Gastroesophageal sphincter (tissue), 4 donors: ENCODE data around the gene TBC1D5. TPM values are rescaled to one million over a fixed set of nuclear protein-coding genes. Genes with fewer than 3 reads are reported as not detected.
"Not testable (repeated sequence)": the region's sequence is repeated elsewhere in the genome, so short reads cannot be mapped to it uniquely, and the experiment has no call there.

Experiments used
- ATAC-seq: fragments of 150-250 bp; one replicate; pipeline ENCODE4 v1.9.1; 2016; ENCODE audit warnings: mild to moderate bottlenecking, moderate library complexity
- H3K27ac ChIP-seq, 4 donors: fragments of 200-600 bp; sonication (generic) in 3 of 4; 1 replicate in 3 of 4; 2 replicates in 1 of 4; pipeline ENCODE4 v1.5.1; 2016 to 2019
- H3K27me3 ChIP-seq: fragments of 200-600 bp; sonication (generic); one replicate; pipeline ENCODE4 v1.5.1; 2019
- H3K36me3 ChIP-seq, 2 donors: fragments of 200-600 bp; sonication (generic); one replicate each; pipeline ENCODE4 v1.5.1; 2019; ENCODE audit warnings: control low read depth in 1 of 2
- H3K4me1 ChIP-seq, 3 donors: fragments of 200-600 bp; sonication (generic); 1 replicate in 2 of 3; 2 replicates in 1 of 3; pipeline ENCODE4 v1.5.1; 2016 to 2019; ENCODE audit warnings: control low read depth in 2 of 3
- H3K4me3 ChIP-seq, 2 donors: fragments of 200-600 bp; sonication (generic); one replicate each; pipeline ENCODE4 v1.5.1; 2019; ENCODE audit warnings: mild to moderate bottlenecking in 1 of 2, moderate library complexity in 1 of 2
- H3K9me3 ChIP-seq, 3 donors: fragments of 200-600 bp; sonication (generic); one replicate each; pipeline ENCODE4 v1.5.1; 2017 to 2019; ENCODE audit warnings: control low read depth in 2 of 3
- EP300 ChIP-seq: sonication (generic); formaldehyde crosslinking; IDR thresholded peaks from one replicate; pipeline ENCODE4 v1.6.1; 2017; ENCODE audit warnings: antibody characterized with exemption, mild to moderate bottlenecking
- POLR2A ChIP-seq, 2 donors: fragments of 450-650 bp; IDR thresholded peaks; one replicate each; pipeline ENCODE4 v1.6.1; 2017; ENCODE audit warnings: antibody characterized with exemption in 2 of 2, mild to moderate bottlenecking in 2 of 2, moderate library complexity in 1 of 2
- POLR2AphosphoS5 ChIP-seq: sonication (generic); formaldehyde crosslinking; IDR thresholded peaks from one replicate; pipeline ENCODE4 v1.6.1; 2017; ENCODE audit warnings: antibody characterized with exemption
- WGBS, 2 donors: methylation state at CpG; one replicate each; pipeline ENCODE4 v1.1.5; 2018; ENCODE audit warnings: low coverage in 1 of 2; 5-methylcytosine and 5-hydroxymethylcytosine counted together
- total RNA-seq, 4 donors: library from RNA; depleted of rRNA; stranded (reverse); fragments of >200 nt; gene quantifications; one replicate each; pipeline ENCODE4 v1.1.0, GENCODE V29; 2016
- TF ChIP-seq, protein P1 (sequence below), 4 experiments: fragments of 200-600 bp in 2 of 4; fragments of 450-650 bp in 2 of 4; sonication (generic) in 1 of 4; IDR thresholded peaks; one replicate each; pipeline ENCODE4 v1.5.1; 2017 to 2019; ENCODE audit warnings: antibody characterized with exemption in 4 of 4, mild to moderate bottlenecking in 2 of 4, moderate library complexity in 2 of 4

TBC1D5 gene
- total RNA-seq, 4 donors from 2014 or later: 59.5 to 66.6 (median 61.6) TPM

DNA sequence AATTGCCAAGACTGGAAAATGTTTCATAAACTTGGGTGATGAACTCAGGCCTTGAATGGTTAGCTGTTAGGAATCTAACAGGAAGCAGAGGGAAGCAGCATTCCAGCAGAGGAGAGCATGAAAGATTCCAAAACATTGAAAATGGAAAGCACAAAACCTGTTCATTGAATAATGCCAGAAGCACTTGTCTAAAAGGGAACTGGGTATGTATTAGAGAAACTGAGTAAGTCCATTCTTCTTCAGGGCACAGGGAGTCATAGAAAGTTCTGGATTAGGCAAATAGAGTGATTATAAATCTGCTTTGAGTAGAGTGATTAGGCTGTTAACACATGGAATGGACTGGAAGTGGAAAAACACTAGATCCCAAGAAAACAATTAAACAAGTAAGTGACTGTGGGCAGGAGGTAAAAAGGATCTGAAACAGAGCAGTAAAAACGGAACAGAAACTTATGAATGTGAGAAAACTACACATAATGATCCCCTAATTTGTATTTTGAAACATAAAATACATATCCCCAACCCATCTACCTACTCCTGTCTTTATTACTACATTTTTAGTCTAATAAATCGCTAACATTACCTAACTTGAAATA is 343.4 kb downstream of the TBC1D5 start:
- Histone ChIP-seq H3K4me3 (no peak overlapping the region), H3K27ac (no peak overlapping the region), H3K4me1 (no peaks in the 10 kb centered on the region), H3K27me3 (no peaks in the 10 kb centered on the region), H3K9me3 (no peaks in the 10 kb centered on the region), H3K36me3 (peaks cover 0 to 18% of the 10 kb centered on the region in 2 donors)
- ATAC-seq: no peak
- WGBS, 2 donors: 86 to 89% methylated on average over 2 of the region's 2 CpGs
- TF ChIP-seq POLR2A (IDR thresholded peaks at IDR 0.05): no peak
- no peak for TF ChIP-seq POLR2AphosphoS5
- TF ChIP-seq, protein P1, sequence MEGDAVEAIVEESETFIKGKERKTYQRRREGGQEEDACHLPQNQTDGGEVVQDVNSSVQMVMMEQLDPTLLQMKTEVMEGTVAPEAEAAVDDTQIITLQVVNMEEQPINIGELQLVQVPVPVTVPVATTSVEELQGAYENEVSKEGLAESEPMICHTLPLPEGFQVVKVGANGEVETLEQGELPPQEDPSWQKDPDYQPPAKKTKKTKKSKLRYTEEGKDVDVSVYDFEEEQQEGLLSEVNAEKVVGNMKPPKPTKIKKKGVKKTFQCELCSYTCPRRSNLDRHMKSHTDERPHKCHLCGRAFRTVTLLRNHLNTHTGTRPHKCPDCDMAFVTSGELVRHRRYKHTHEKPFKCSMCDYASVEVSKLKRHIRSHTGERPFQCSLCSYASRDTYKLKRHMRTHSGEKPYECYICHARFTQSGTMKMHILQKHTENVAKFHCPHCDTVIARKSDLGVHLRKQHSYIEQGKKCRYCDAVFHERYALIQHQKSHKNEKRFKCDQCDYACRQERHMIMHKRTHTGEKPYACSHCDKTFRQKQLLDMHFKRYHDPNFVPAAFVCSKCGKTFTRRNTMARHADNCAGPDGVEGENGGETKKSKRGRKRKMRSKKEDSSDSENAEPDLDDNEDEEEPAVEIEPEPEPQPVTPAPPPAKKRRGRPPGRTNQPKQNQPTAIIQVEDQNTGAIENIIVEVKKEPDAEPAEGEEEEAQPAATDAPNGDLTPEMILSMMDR (IDR thresholded peaks at IDR 0.05): no peak
- no peak for TF ChIP-seq EP300

GRCh38 chr3:17396036-17396435 is 346.4 kb downstream of the TBC1D5 start:
- WGBS, 2 donors: 80 to 84% methylated on average over 5 to 6 of the region's 6 CpGs
- Histone ChIP-seq H3K27ac (no peak overlapping the region), H3K4me3 (no peak overlapping the region), H3K4me1 (no peaks in the 10 kb centered on the region), H3K36me3 (peaks cover 0 to 34% of the 10 kb centered on the region in 2 donors), H3K9me3 (peaks cover 0 to 13% (median 0%) of the 10 kb centered on the region in 3 donors), H3K27me3 (no peaks in the 10 kb centered on the region)
- TF ChIP-seq, protein P1 (IDR thresholded peaks at IDR 0.05): no peak
- TF ChIP-seq EP300 (no peak), POLR2A (IDR thresholded peaks at IDR 0.05) (no peak), POLR2AphosphoS5 (no peak)
- no peak for ATAC-seq

- ATAC-seq: no peak
- WGBS, 2 donors: 82 to 87% methylated on average over 5 of the region's 5 CpGs
- peaks cover 0 to 13% (median 0%) of the 10 kb centered on the region in 3 donors for H3K9me3 ChIP-seq
- no peak overlapping the region for H3K27ac ChIP-seq
- peaks cover 0 to 28% of the 10 kb centered on the region in 2 donors for H3K36me3 ChIP-seq
- TF ChIP-seq EP300 (no peak), POLR2AphosphoS5 (no peak), POLR2A (IDR thresholded peaks at IDR 0.05) (no peak)
- TF ChIP-seq, protein P1 (IDR thresholded peaks at IDR 0.05): no peak
- H3K27me3 ChIP-seq: no peaks in the 10 kb centered on the region
- H3K4me3 ChIP-seq: no peak overlapping the region
- H3K4me1 ChIP-seq: no peaks in the 10 kb centered on the region
These were observed 347.8 kb downstream of the TBC1D5 start for GRCh38 chr3:17394541-17395155.

- not testable (repeated sequence) for H3K4me3 ChIP-seq, H3K27me3 ChIP-seq, H3K27ac ChIP-seq, ATAC-seq, H3K4me1 ChIP-seq
- peaks cover 0 to 13% (median 0%) of the 10 kb centered on the region in 3 donors for H3K9me3 ChIP-seq
- H3K36me3 ChIP-seq: peaks cover 0 to 33% of the 10 kb centered on the region in 2 donors
- 90 to 100% methylated on average over 2 to 5 of the region's 5 CpGs for WGBS, 2 donors
These were observed 349.9 kb downstream of the TBC1D5 start for GRCh38 chr3:17392516-17392915.

GRCh38 chr3:17390785-17391184 is 351.6 kb downstream of the TBC1D5 start:
- no peak for ATAC-seq
- Histone ChIP-seq H3K27ac (no peak overlapping the region), H3K9me3 (peaks cover 0 to 13% (median 0%) of the 10 kb centered on the region in 3 donors), H3K36me3 (peaks cover 0 to 33% of the 10 kb centered on the region in 2 donors), H3K4me3 (no peak overlapping the region), H3K27me3 (no peaks in the 10 kb centered on the region), H3K4me1 (no peaks in the 10 kb centered on the region)
- WGBS, 2 donors: 100% methylated on average over 1 to 3 of the region's 3 CpGs
- TF ChIP-seq POLR2A (IDR thresholded peaks at IDR 0.05): no peak
- no peak for TF ChIP-seq EP300
- TF ChIP-seq, protein P1 (IDR thresholded peaks at IDR 0.05): no peak
- no peak for TF ChIP-seq POLR2AphosphoS5
